Astrocyte (in vitro differentiated cells and primary cell): ENCODE results near the gene ACVRL1. TPM values are rescaled to one million over a fixed set of nuclear protein-coding genes. Genes with fewer than 3 reads are reported as not detected.

Experiments
- total RNA-seq: library from RNA; stranded (reverse); gene quantifications from 2 replicates; pipeline ENCODE4 v1.2.1, GENCODE V29; 2021

The ACVRL1 gene
- total RNA-seq, 1 donor from 2014 or later, result 0.95 TPM

Other genes starting within 250 kb of the ACVRL1 start
- 5.0 and 6.7 TPM in 2 replicates for gene FIGNL2, start 58.8 kb upstream of the ACVRL1 start, total RNA-seq
- not detected in 2 replicates for gene ANKRD33, start 19.4 kb upstream of the ACVRL1 start, total RNA-seq
- 13.8 and 15.4 TPM in 2 replicates for gene ACVR1B, start 44.2 kb downstream of the ACVRL1 start, total RNA-seq
- gene TAMALIN, start 99.4 kb downstream of the ACVRL1 start, total RNA-seq, result 9.6 and 12.4 TPM in 2 replicates
- 1.6 and 2.3 TPM in 2 replicates for gene NR4A1, start 143.9 kb downstream of the ACVRL1 start, total RNA-seq
- 54.2 and 60.4 TPM in 2 replicates for gene ATG101, start 162.5 kb downstream of the ACVRL1 start, total RNA-seq
- 0.18 TPM in 1 of 2 replicates, not detected in the other for gene SMIM41, start 172.2 kb downstream of the ACVRL1 start, total RNA-seq